Activated T-cell treated with anti-CD3 and anti-CD28 coated beads, Interleukin-2, amount 50 U/mL, for 72 hours (primary cell): ENCODE data around the gene DLGAP3. TPM values are rescaled to one million over a fixed set of nuclear protein-coding genes. Genes with fewer than 3 reads are reported as not detected.

Source experiments
- ATAC-seq, 2 donors: fragments of 150-1000 bp; cut with Tn5 transposase; replicated peaks in 1 of 2; 2 replicates each; pipeline ENCODE4 v1.10.0; 2021; ENCODE audit warnings: moderate library complexity in 2 of 2, mild to moderate bottlenecking in 1 of 2
- DNase-seq, 2 donors: peaks; one replicate each; pipeline ENCODE4 v3.0.0; 2021 to 2022; ENCODE audit warnings: mixed read lengths in 1 of 2
- H3K27ac Mint-ChIP-seq: one replicate; pipeline ENCODE4 v1.8.0; 2022; ENCODE audit warnings: mild to moderate bottlenecking, moderate library complexity, mixed read lengths
- H3K27me3 Mint-ChIP-seq: one replicate; pipeline ENCODE4 v1.8.0; 2022; ENCODE audit warnings: low read depth, mixed read lengths
- H3K36me3 Mint-ChIP-seq, 2 donors: one replicate each; pipeline ENCODE4 v1.8.0; 2022; ENCODE audit warnings: mixed read lengths in 2 of 2, mild to moderate bottlenecking in 1 of 2; ENCODE audit not compliant: insufficient read depth in 2 of 2
- H3K4me1 Mint-ChIP-seq: one replicate; pipeline ENCODE4 v1.8.0; 2022; ENCODE audit warnings: low read depth, mixed read lengths
- H3K4me3 Mint-ChIP-seq, 2 donors: one replicate each; pipeline ENCODE4 v1.8.0; 2022; ENCODE audit warnings: mild to moderate bottlenecking in 2 of 2, mixed read lengths in 2 of 2, moderate library complexity in 2 of 2
- H3K9me3 Mint-ChIP-seq, 2 donors: one replicate each; pipeline ENCODE4 v1.8.0; 2022; ENCODE audit warnings: mixed read lengths in 2 of 2
- total RNA-seq, 2 donors: library from RNA; stranded (reverse); gene quantifications; one replicate each; pipeline ENCODE4 v1.2.3, GENCODE V29; 2022

DLGAP3 gene
- total RNA-seq, 2 donors from 2014 or later, result 1.4 to 1.8 TPM

DNA sequence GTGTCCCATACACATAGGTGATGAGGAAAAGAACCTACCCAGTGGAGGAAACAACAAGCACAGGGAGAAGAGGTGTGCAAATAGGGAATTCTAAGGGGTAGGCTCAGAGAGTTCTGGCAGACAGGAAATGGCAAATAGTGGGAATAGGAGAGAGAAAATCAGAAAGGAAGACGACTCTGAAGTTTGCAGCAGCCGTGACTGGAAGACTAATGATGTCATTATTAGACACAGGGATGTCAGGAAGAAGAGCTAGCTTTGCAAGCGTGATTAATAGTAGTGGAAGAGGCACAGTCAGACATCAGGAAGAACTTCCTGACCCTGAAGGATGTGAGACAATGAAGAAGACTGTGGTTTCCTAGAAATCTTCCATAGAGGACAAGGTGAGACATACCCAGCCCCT, 21.1 kb downstream of the DLGAP3 start:
- Mint-ChIP-seq H3K36me3 (no peaks in the 10 kb centered on the region), H3K27me3 (peaks cover 26% of the 10 kb centered on the region), H3K27ac (no peak overlapping the region), H3K4me3 (no peak overlapping the region), H3K4me1 (no peaks in the 10 kb centered on the region), H3K9me3 (peaks cover 0 to 2% of the 10 kb centered on the region in 2 donors)
- no peak for ATAC-seq
- DNase-seq, result no peak

DNA sequence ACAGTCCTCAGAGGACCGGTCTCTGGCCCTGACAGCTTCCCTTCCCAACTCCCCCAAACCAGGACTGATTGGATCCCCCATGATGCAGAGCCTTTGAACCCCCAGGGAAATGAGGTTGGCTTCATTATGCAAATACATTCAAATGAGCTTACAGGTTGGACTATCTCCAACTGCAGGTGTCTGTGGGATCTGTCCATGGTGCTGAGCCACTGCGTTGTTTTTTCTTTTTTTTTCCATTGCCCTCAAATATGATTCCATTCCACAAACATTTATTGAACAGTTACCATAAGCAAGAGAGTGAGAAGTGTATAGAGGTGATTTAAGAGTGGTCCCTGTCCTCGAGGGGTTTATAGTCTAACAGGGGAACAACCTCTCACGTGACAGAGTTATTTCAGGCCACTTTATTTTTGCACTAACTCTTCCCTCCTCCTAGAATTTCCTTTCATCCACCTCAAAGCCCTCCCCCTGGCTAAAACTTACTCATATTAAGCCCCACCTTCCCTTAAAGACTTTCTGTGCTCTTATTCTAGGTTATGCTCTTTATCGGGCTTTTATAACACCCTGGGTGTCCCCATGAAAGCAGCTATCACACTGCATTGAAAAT, 21.9 kb downstream of the DLGAP3 start:
- ATAC-seq (no peak), DNase-seq (no peak)
- Mint-ChIP-seq H3K9me3 (peaks cover 0 to 2% of the 10 kb centered on the region in 2 donors), H3K4me3 (no peak overlapping the region), H3K27ac (no peak overlapping the region), H3K4me1 (no peaks in the 10 kb centered on the region), H3K36me3 (no peaks in the 10 kb centered on the region), H3K27me3 (peaks cover 26% of the 10 kb centered on the region)

DNA sequence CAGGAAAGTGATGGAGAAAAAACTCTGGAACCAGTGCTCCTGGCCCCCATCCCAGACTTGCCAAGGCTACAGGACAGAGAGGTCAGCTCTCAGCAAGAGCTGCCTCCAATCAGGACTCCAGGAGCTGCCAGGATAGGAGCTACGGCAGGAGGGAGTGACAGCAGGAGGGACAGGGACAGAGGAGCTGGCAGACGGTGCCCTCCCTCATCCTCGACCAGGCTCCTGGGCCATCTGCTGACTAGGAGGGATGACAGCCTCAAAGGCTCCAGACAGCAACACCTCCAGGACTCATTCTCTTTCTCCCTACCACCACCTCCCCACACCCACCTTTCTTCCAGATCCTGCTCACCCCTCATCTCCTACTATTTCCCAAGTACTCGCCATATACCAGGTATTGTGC, 22.7 kb downstream of the DLGAP3 start:
- Mint-ChIP-seq H3K4me1 (no peaks in the 10 kb centered on the region), H3K9me3 (peaks cover 0 to 2% of the 10 kb centered on the region in 2 donors), H3K4me3 (no peak overlapping the region), H3K36me3 (no peaks in the 10 kb centered on the region), H3K27ac (no peak overlapping the region), H3K27me3 (peaks cover 33% of the 10 kb centered on the region)
- no peak for ATAC-seq
- no peak for DNase-seq

DNA sequence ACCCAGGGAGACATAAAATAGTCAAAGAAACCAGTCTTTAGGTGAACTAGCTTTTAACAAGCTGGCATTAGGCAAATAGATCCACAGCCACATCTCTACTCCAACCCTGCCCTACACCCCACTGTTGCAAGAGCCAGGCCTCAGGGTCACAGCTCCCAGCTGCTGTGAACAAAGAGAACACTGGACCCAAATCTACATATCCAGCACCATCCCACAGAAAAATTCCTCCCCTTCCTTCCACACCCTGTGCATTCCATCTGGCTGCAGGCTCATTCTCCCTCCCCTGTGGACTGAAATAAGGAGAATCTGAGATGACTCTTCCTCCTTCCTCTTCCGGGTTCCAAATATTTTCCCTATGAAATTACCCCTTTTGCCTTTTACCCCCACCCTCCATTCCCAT, 23.2 kb downstream of the DLGAP3 start:
- DNase-seq, result no peak
- Mint-ChIP-seq H3K36me3 (no peaks in the 10 kb centered on the region), H3K4me3 (no peak overlapping the region), H3K27ac (no peak overlapping the region), H3K4me1 (no peaks in the 10 kb centered on the region), H3K9me3 (peaks cover 0 to 2% of the 10 kb centered on the region in 2 donors), H3K27me3 (peaks cover 38% of the 10 kb centered on the region)
- no peak for ATAC-seq

DNA sequence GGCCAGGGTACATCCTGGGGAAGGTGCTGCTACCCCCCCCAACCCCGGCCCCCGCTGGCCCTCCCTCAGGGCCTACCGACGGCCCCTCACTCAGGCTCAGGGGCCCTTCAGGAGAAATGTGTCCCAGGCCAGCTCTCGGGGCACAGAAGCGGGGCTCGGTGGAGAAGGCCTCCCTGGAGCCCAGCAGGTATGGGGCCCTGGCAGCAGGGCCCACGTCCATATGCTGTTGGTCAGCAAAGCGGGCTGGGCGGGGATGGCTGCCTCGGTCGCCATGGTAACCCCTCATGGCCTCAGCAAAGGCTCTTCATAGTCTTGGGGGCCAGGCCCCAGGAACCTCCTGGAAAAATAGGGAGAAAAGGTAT, 24.4 kb downstream of the DLGAP3 start:
- Mint-ChIP-seq H3K36me3 (no peaks in the 10 kb centered on the region), H3K4me3 (no peak overlapping the region), H3K27me3 (peaks cover 40% of the 10 kb centered on the region), H3K4me1 (no peaks in the 10 kb centered on the region), H3K27ac (no peak overlapping the region), H3K9me3 (peaks cover 0 to 2% of the 10 kb centered on the region in 2 donors)
- ATAC-seq (no peak), DNase-seq (no peak)

DNA sequence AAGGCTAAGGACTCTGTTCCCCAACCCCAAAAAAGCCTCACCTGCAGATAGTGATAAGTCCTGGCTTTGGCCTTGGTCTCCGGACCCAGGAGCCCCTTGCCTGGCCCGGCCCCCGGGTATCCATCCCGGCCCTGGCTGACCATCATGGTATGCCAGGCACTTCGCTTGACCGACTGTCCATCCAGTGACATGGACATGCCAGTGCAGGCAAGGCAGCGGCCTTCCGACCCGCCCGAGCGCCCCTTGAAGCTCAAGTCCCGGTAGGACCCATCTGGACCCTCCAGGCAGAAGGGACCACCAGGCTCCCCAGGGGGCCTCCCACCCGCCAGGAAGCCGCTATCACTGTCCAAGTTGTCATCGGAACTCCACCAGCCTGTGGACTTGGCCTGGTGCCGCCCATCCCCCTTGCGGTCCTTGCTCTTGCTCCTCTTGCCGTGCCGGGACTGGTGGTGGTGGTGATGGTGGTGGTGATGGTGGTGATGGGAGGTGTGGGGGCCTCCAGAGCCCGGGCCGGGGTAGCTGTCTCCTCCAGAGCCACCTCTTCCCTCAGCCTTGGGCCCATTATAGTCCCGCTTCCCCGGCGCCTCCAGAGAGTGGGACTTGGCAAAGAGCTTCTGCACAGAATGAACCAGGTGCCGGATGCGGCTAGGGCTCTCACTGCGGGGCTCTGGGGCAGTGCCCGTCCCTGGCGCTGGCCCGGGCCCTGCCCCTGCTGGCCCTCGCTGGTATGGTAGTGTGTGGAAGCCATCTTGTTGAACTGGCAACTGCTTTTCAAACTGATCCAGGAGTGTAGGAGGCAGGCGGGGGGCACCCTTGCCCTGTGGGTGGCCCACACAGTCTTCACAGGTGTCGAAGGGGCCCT, 25.0 kb downstream of the DLGAP3 start:
- ATAC-seq, result no peak
- Mint-ChIP-seq H3K4me3 (no peak overlapping the region), H3K4me1 (no peaks in the 10 kb centered on the region), H3K27me3 (peaks cover 40% of the 10 kb centered on the region), H3K27ac (no peak overlapping the region), H3K36me3 (no peaks in the 10 kb centered on the region), H3K9me3 (peaks cover 0 to 2% of the 10 kb centered on the region in 2 donors)
- no peak for DNase-seq

DNA sequence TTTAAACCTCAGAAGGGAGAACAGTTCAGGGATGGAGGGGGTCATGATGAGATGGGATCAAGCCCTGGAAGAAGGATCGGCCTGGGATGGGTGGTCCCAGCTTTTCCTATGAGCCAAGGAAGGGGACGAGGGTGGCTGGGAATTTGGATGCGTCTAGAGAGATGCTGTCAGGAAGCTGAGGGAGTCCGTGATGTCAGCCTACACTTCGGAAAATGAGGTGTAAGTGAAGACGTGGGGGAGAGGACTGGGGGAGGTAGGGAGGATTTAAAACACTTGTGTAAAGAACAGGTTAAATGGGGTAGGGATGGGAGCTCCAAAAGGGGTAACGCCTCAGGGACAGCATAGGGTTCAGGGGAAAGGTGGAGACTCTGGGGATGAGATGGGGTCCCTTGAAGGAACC, 27.5 kb downstream of the DLGAP3 start:
- ATAC-seq, result no peak
- no peaks in the 10 kb centered on the region for H3K4me1 Mint-ChIP-seq
- no peaks in the 10 kb centered on the region for H3K36me3 Mint-ChIP-seq

DNA sequence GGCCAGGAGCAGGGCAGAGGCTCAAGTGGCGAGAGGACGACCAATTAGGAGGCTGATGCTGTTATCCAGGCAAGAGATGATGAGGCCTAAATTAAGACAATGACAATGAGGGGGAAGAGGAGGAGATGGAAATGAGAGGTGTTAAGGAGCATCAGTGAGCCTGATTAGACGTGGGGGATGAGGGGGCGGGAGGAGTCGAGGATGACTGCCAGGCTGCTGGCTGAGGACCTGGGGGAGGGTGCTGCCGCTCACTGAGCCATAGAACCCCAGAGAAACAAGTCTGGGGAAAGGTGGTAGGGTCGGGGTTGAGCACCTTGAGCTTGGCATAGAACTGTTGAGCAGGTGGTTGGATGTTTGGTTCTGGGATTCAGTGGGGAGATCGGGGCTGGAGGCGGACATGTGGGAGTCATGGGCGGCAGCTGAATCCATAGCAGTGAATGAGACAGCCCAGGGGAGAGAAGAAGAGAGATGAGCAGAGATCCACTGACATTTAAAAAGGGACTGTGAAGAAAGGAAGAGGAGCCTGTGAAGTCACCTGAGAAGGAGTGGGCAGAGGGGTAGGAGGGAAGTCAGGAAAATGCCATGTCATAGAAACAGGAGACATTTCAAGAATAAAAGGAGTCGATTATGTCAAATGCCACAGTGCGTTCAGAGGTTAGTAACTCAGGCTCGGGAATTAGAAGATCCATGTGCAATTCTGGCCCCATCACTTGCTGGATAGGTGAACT, 28.5 kb downstream of the DLGAP3 start:
- H3K4me1 Mint-ChIP-seq, result no peaks in the 10 kb centered on the region
- H3K36me3 Mint-ChIP-seq, result no peaks in the 10 kb centered on the region
- DNase-seq (no peak), ATAC-seq (no peak)
- no peak overlapping the region for H3K27ac Mint-ChIP-seq
- no peak overlapping the region for H3K4me3 Mint-ChIP-seq
- H3K27me3 Mint-ChIP-seq, result peaks cover 30% of the 10 kb centered on the region
- H3K9me3 Mint-ChIP-seq, result no peaks in the 10 kb centered on the region

More for the DNA sequence above, 27.5 kb downstream of the DLGAP3 start:
- H3K9me3 Mint-ChIP-seq, result no peaks in the 10 kb centered on the region
- no peak for DNase-seq
- H3K27me3 Mint-ChIP-seq, result peaks cover 37% of the 10 kb centered on the region
- H3K27ac Mint-ChIP-seq, result no peak overlapping the region
- no peak overlapping the region for H3K4me3 Mint-ChIP-seq

DNA sequence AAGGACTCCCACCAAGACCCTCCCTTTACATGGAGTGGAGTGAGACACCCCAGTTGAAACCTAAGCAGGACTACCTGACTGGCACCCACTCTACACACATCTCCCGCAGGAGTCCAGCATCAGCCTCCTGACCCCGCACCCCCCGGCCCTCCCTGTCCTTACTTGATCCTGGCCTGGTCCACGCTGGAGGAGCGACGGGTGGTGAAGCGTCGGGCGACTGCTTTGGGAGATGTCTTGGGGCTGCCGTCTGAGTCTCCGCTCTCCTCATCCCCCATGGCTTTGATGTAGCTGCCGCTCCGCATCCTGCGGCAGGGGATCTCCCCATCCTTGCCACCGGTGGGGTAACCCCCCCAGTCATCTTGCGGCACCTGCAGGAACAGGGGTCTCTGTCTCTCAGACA, 29.5 kb downstream of the DLGAP3 start:
- DNase-seq (no peak), ATAC-seq (no peak)
- Mint-ChIP-seq H3K27ac (no peak overlapping the region), H3K4me1 (no peaks in the 10 kb centered on the region), H3K36me3 (no peaks in the 10 kb centered on the region), H3K9me3 (no peaks in the 10 kb centered on the region), H3K4me3 (no peak overlapping the region), H3K27me3 (peaks cover 30% of the 10 kb centered on the region)

DNA sequence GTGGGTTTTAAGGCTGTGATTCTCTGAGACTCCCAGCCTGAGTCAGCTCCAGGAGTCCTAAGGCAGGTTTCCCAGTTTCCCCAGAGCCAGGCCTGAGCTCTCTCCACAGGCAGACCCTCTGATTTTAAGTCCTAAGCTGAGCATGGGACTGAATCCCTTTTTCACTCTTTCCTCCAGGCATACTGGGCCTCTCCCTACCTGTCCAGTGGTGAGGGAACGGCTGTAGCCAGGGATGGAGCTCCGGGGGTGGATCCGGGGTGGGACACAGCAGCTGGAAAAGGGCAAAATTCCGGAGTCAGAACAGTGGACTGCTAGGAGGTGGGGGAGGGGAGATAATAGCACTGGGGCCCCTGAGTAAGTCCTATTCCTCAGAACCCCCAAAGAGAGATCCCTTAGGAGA, 30.0 kb downstream of the DLGAP3 start:
- ATAC-seq, result no peak
- no peaks in the 10 kb centered on the region for H3K4me1 Mint-ChIP-seq
- DNase-seq, result no peak
- H3K9me3 Mint-ChIP-seq, result no peaks in the 10 kb centered on the region
- H3K27me3 Mint-ChIP-seq, result peaks cover 30% of the 10 kb centered on the region
- H3K4me3 Mint-ChIP-seq, result no peak overlapping the region
- no peak overlapping the region for H3K27ac Mint-ChIP-seq
- H3K36me3 Mint-ChIP-seq, result no peaks in the 10 kb centered on the region

DNA sequence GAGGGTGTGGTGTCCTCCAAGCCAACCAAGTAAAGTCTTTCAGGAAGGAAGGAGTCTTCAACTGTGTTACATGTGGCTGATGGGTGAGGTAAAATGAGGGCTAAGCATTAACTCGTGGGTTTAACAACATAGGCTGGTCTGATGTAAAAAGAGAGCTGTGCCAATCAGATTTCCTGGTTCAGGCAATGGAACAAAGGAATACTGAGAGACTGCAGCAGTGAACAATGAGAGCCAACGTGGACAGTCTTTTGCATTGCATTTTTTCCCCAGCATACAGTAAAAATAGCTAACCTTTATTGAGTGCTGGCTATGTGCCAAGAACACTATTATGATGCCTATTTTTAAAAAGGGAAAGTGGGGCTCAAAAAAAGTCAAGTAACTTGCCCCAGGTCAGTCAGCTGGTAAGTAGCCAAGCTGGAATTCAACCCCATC, 31.1 kb downstream of the DLGAP3 start:
- H3K4me1 Mint-ChIP-seq, result no peaks in the 10 kb centered on the region
- no peak for ATAC-seq
- no peak overlapping the region for H3K4me3 Mint-ChIP-seq
- H3K36me3 Mint-ChIP-seq, result no peaks in the 10 kb centered on the region
- H3K27ac Mint-ChIP-seq, result no peak overlapping the region
- DNase-seq, result no peak
- no peaks in the 10 kb centered on the region for H3K9me3 Mint-ChIP-seq
- H3K27me3 Mint-ChIP-seq, result peaks cover 30% of the 10 kb centered on the region

DNA sequence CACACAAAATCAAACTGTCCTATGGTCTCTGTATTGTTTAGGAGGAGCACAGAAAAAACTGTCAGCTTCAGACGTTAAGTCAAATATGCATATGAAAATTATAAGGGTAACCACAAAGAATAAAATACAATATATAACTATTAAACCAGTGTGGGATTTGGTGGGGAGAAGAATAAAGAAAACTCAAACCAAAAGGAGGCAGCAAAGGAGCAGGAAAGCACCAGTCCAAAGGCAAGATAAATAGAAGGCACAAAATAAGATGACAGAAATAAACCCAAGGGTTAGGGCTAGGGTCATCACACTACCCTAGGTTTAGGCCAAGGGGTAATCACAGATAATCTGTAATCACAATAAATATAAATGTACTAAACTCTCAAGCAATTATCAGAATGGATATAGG, 32.8 kb downstream of the DLGAP3 start:
- H3K36me3 Mint-ChIP-seq, result peaks cover 4 to 5% of the 10 kb centered on the region in 2 donors
- H3K9me3 Mint-ChIP-seq, result peaks cover 5% of the 10 kb centered on the region in 2 donors
- no peak for DNase-seq
- no peaks in the 10 kb centered on the region for H3K4me1 Mint-ChIP-seq
- H3K4me3 Mint-ChIP-seq, result no peak overlapping the region
- peaks cover 22% of the 10 kb centered on the region for H3K27me3 Mint-ChIP-seq
- no peak overlapping the region for H3K27ac Mint-ChIP-seq
- ATAC-seq, result no peak

DNA sequence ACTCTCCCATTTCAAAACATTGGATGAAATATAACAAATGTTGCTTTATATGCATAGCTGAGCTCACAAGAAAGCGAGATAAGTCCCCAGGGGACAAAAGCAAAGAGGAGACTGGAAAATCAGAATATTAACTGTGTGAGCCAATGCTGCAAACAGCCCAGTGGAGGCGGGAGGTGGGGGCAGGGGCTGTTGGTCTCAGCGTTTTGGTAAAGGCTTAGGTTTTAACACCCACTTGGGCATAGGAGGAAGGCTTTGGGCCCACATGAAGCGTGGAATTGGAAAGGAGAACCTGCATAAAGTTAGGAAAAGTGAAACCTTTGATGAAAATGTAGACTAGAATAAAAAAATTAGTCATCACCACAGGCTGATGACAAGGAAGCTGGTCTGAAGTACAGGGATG, 39.7 kb downstream of the DLGAP3 start:
- no peak for ATAC-seq

More for the DNA sequence above, 39.7 kb downstream of the DLGAP3 start:
- Mint-ChIP-seq H3K27me3 (peaks cover 28% of the 10 kb centered on the region), H3K36me3 (peaks cover 4 to 5% of the 10 kb centered on the region in 2 donors), H3K9me3 (peaks cover 5 to 6% of the 10 kb centered on the region in 2 donors), H3K4me3 (no peak overlapping the region), H3K4me1 (peaks cover 4% of the 10 kb centered on the region), H3K27ac (no peak overlapping the region)
- DNase-seq, result no peak
